Kidney epithelial cell (primary cell): Measurements from ENCODE around the gene CLPTM1L. TPM values are rescaled to one million over a fixed set of nuclear protein-coding genes. Genes with fewer than 3 reads are reported as not detected.
"Not testable (repeated sequence)": the region's sequence is repeated elsewhere in the genome, so short reads cannot be mapped to it uniquely, and the experiment has no call there.

ENCODE experiments used
- DNase-seq: peaks from one replicate; pipeline ENCODE4 v3.0.0-alpha.2; 2010; ENCODE audit warnings: low read depth
- H3K27me3 ChIP-seq: 2 replicates; pipeline ENCODE4 v1.6.0; 2011; ENCODE audit warnings: low read length; ENCODE audit not compliant: control insufficient read depth, insufficient read depth
- H3K36me3 ChIP-seq: 2 replicates; pipeline ENCODE4 v1.5.1; 2011; ENCODE audit warnings: low read length; ENCODE audit not compliant: control insufficient read depth, insufficient read depth
- H3K4me3 ChIP-seq: 2 replicates; pipeline ENCODE4 v1.5.1; 2011; ENCODE audit warnings: low read depth, mild to moderate bottlenecking, control low read depth, low read length
- CTCF ChIP-seq: IDR thresholded peaks from 2 replicates; pipeline ENCODE4 v1.5.1; 2011; ENCODE audit warnings: mild to moderate bottlenecking, moderate library complexity, low read length, control low read depth, inconsistent platforms; ENCODE audit not compliant: insufficient read depth, poor library complexity, severe bottlenecking
- total RNA-seq: library from RNA; depleted of rRNA; stranded (reverse); fragments of >200 nt; gene quantifications from 2 replicates; pipeline ENCODE4 v1.2.3, GENCODE V29; 2015

CLPTM1L gene
- total RNA-seq, 1 donor from 2014 or later, result 159 TPM

DNA sequence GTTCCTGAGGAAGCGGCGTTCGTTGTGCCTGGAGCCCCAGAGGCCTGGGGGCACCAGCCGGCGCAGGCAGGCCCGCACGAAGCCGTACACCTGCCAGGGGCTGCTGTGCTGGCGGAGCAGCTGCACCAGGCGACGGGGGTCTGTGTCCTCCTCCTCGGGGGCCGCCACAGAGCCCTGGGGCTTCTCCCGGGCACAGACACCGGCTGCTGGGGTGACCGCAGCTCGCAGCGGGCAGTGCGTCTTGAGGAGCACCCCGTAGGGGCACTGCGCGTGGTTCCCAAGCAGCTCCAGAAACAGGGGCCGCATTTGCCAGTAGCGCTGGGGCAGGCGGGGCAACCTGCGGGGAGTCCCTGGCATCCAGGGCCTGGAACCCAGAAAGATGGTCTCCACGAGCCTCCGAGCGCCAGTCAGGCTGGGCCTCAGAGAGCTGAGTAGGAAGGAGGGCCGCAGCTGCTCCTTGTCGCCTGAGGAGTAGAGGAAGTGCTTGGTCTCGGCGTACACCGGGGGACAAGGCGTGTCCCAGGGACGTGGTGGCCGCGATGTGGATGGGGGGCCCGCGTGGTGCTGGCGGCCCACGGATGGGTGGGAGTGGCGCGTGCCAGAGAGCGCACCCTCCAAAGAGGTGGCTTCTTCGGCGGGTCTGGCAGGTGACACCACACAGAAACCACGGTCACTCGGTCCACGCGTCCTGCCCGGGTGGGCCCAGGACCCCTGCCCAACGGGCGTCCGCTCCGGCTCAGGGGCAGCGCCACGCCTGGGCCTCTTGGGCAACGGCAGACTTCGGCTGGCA, 51.3 kb downstream of the CLPTM1L start:
- no peak for DNase-seq
- H3K4me3 ChIP-seq, result no peak overlapping the region
- H3K36me3 ChIP-seq, result no peaks in the 10 kb centered on the region
- peaks cover 21% of the 10 kb centered on the region for H3K27me3 ChIP-seq
- no peak for TF ChIP-seq CTCF

DNA sequence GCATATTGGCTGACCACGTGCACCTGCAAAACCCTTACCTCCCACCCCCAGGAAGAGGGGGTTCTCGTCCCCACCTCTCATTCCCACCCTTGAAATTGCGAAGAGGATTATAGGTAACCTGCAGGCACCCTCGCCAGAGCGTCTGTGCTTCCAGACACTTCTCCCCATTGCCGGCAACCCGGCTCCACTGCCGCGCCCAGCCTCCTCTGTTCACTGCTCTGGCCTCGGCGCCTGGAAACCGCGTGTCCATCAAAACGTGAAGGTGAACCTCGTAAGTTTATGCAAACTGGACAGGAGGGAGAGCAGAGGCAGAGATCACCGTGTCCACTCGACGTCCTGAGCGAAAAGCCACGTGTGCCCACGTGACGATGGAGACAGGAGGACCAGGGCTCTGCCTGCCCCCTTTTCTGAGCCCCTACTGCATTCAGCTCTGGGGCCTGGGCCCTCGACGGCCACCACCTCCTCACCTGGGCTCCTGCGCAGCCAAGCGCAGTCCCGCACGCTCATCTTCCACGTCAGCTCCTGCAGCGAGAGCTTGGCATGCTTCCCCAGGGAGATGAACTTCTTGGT, 52.0 kb downstream of the CLPTM1L start:
- no peak overlapping the region for H3K4me3 ChIP-seq
- no peak for TF ChIP-seq CTCF
- DNase-seq, result no peak
- H3K27me3 ChIP-seq, result peaks cover 21% of the 10 kb centered on the region
- H3K36me3 ChIP-seq, result no peaks in the 10 kb centered on the region

GRCh38 chr5:1292139-1292538, 52.8 kb downstream of the CLPTM1L start:
- DNase-seq, result no peak
- H3K36me3 ChIP-seq, result no peaks in the 10 kb centered on the region
- TF ChIP-seq CTCF, result no peak

DNA sequence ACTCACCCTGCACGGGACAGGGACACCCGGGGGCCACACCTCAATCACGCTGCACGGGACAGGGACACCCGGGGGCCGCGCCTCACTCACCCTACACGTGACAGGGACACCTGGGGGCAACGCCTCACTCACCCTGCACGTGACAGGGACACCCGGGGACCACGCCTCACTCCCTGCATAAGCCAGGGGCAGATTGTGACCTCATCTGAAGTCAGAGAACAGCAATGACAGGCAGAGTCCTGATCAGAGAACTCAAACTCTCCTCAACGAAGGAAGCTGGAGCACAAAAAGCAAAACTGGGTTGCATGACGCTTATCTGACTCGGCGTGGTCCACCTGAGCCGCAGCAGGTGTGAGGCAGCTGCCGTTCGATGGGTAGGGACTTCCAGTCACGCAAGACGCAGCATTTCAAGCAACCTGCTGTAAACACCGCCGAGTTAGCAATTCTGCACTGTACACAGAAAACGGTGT, 53.3 kb downstream of the CLPTM1L start:
- H3K27me3 ChIP-seq, result peaks cover 21% of the 10 kb centered on the region

More at GRCh38 chr5:1292139-1292538, 52.8 kb downstream of the CLPTM1L start:
- no peak overlapping the region for H3K4me3 ChIP-seq
- H3K27me3 ChIP-seq, result peaks cover 21% of the 10 kb centered on the region

DNA sequence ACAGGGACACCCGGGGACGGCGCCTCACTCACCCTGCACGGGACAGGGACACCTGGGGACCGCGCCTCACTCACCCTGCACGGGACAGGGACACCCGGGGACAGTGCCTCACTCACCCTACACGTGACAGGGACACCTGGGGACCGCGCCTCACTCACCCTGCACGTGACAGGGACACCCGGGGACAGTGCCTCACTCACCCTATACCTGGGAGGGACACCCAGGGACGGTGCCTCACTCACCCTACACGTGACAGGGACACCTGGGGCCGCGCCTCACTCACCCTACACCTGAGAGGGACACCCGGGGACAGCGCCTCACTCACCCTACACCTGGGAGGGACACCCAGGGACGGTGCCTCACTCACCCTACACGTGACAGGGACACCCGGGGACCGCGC, 53.9 kb downstream of the CLPTM1L start:
- not testable (repeated sequence) for H3K36me3 ChIP-seq, H3K4me3 ChIP-seq
- peaks cover 21% of the 10 kb centered on the region for H3K27me3 ChIP-seq

More for the DNA sequence above, 53.3 kb downstream of the CLPTM1L start:
- H3K36me3 ChIP-seq, result no peaks in the 10 kb centered on the region
- TF ChIP-seq CTCF, result no peak
- H3K4me3 ChIP-seq, result no peak overlapping the region
- DNase-seq, result no peak

DNA sequence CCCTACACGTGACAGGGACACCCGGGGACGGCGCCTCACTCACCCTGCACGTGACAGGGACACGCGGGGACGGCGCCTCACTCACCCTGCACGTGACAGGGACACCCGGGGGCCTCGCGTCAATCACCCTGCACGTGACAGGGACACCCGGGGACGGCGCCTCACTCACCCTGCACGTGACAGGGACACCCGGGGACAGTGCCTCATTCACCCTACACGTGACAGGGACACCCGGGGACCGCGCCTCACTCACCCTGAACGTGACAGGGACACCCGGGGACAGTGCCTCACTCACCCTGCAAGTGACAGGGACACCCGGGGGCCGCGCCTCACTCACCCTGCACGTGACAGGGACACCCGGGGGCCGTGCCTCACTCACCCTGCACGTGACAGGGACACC, 55.3 kb downstream of the CLPTM1L start:
- peaks cover 10% of the 10 kb centered on the region for H3K27me3 ChIP-seq
- H3K36me3 ChIP-seq, H3K4me3 ChIP-seq, DNase-seq: not testable (repeated sequence)

More for the DNA sequence above, 53.9 kb downstream of the CLPTM1L start:
- DNase-seq, result not testable (repeated sequence)
